HepG2 (cell line): ENCODE results near the gene CDH11. TPM values are rescaled to one million over a fixed set of nuclear protein-coding genes. Genes with fewer than 3 reads are reported as not detected.
A peak's percentile ranks its signal among the peaks of the same experiment; 100 is the strongest.

Source experiments
- ARID2 ChIP-seq: sonication (generic); formaldehyde crosslinking; IDR thresholded peaks from 2 replicates; pipeline ENCODE4 v1.8.1; 2022; ENCODE audit warnings: mild to moderate bottlenecking, missing genetic modification reagents, borderline replicate concordance
- FOXP4 ChIP-seq: sonication (generic); formaldehyde crosslinking; IDR thresholded peaks from 2 replicates; pipeline ENCODE4 v1.4.0; 2020; ENCODE audit warnings: missing genetic modification reagents
- KDM3A ChIP-seq: IDR thresholded peaks from 2 replicates; pipeline ENCODE4 v1.6.1; 2018; ENCODE audit warnings: low read depth, missing compliant biosample characterization
- KLF6 ChIP-seq: IDR thresholded peaks from 2 replicates; pipeline ENCODE4 v1.8.0; 2016; ENCODE audit warnings: missing biosample characterization, missing genetic modification reagents
- KLF9 ChIP-seq: IDR thresholded peaks from 2 replicates; pipeline ENCODE4 v1.6.1; 2016; ENCODE audit warnings: low read depth
- MTERF4 ChIP-seq: sonication (generic); formaldehyde crosslinking; IDR thresholded peaks from 2 replicates; pipeline ENCODE4 v1.8.0; 2023; ENCODE audit warnings: mild to moderate bottlenecking, missing genetic modification reagents
- NCOA1 ChIP-seq: sonication (generic); formaldehyde crosslinking; IDR thresholded peaks from 2 replicates; pipeline ENCODE4 v1.9.0; 2021; ENCODE audit warnings: missing genetic modification reagents
- REST ChIP-seq, 2 experiments: IDR thresholded peaks; 2 replicates each; pipeline ENCODE4 v1.6.1; 2011 to 2012; ENCODE audit warnings: low read length in 2 of 2, borderline replicate concordance in 1 of 2, low read depth in 1 of 2, mild to moderate bottlenecking in 1 of 2, moderate library complexity in 1 of 2
- SMC3 ChIP-seq: IDR thresholded peaks from 2 replicates; pipeline ENCODE4 v1.6.1; 2011; ENCODE audit warnings: low read length, improper control_type of control experiment
- STAG1 ChIP-seq: sonication (generic); formaldehyde crosslinking; IDR thresholded peaks from 2 replicates; pipeline ENCODE4 v1.4.0; 2020; ENCODE audit warnings: missing genetic modification reagents
- TMF1 ChIP-seq: sonication (generic); formaldehyde crosslinking; IDR thresholded peaks from 2 replicates; pipeline ENCODE4 v1.8.1; 2022; ENCODE audit warnings: low read depth, missing genetic modification reagents
- XRCC5 ChIP-seq: fragments of 200-400 bp; formaldehyde crosslinking; optimal IDR thresholded peaks from 2 replicates; pipeline ENCODE3; 2017; ENCODE audit warnings: mild to moderate bottlenecking, low read length
- ZBED4 ChIP-seq: sonication (generic); formaldehyde crosslinking; IDR thresholded peaks from 2 replicates; pipeline ENCODE4 v1.4.0; 2020; ENCODE audit warnings: missing genetic modification reagents, borderline replicate concordance
- ZBTB44 ChIP-seq: sonication (generic); formaldehyde crosslinking; IDR thresholded peaks from 2 replicates; pipeline ENCODE4 v1.4.0; 2020; ENCODE audit warnings: missing genetic modification reagents
- ZFP41 ChIP-seq: sonication (generic); formaldehyde crosslinking; IDR thresholded peaks from 2 replicates; pipeline ENCODE4 v1.4.0; 2020; ENCODE audit warnings: mild to moderate bottlenecking, missing genetic modification reagents, borderline replicate concordance
- ZNF207 ChIP-seq: fragments of 450-650 bp; IDR thresholded peaks from 2 replicates; pipeline ENCODE4 v1.6.1; 2016; ENCODE audit warnings: antibody characterized with exemption, borderline replicate concordance
- ZNF501 ChIP-seq: sonication (generic); formaldehyde crosslinking; IDR thresholded peaks from 2 replicates; pipeline ENCODE4 v1.5.1; 2020; ENCODE audit warnings: mild to moderate bottlenecking, moderate library complexity, missing genetic modification reagents
- ZSCAN22 ChIP-seq: sonication (generic); formaldehyde crosslinking; IDR thresholded peaks from 2 replicates; pipeline ENCODE4 v1.4.0; 2020; ENCODE audit warnings: mild to moderate bottlenecking, missing genetic modification reagents
- polyA plus RNA-seq, 8 experiments: library from polyadenylated mRNA; depleted of rRNA in 3 of 8; stranded (reverse) in 7 of 8; unstranded in 1 of 8; fragments of >200 nt; fragmentation: Illumina TruSeq in 4 of 8; extraction: Trizol in 4 of 8; gene quantifications; 2 replicates each; pipeline versions ENCODE4 v1.2.1 to v1.2.3, GENCODE V29; 2011 to 2016; ENCODE audit warnings: low read depth in 4 of 8, missing spikeins in 1 of 8, mixed read lengths in 1 of 8; ENCODE audit not compliant: insufficient read depth in 1 of 8
- total RNA-seq, 5 experiments: library from RNA; depleted of rRNA; stranded (reverse); fragments of >200 nt; fragmentation: Illumina TruSeq; extraction: Trizol; gene quantifications; 2 replicates each; pipeline ENCODE4 v1.2.3, GENCODE V29; 2016; ENCODE audit warnings: low read depth in 1 of 5

CDH11 gene
- total and polyA plus RNA-seq, 2 of the 13 experiments (the other 11 are each of a cell fraction or from before 2014, with no cell fraction given): not detected

- TF ChIP-seq ZNF207 (no peak), REST (IDR thresholded peaks at IDR 0.05; ENCODE audit: borderline replicate concordance in 1 of 2, low read depth in 1 of 2, low read length in 2 of 2) (no peak), STAG1 (CRISPR knock-in tag) (peak; percentile 90), KLF9 (CRISPR knock-in tag) (no peak), KLF6 (CRISPR knock-in tag) (no peak), ZBED4 (CRISPR knock-in tag) (no peak), NCOA1 (no peak), ARID2 (CRISPR knock-in tag) (no peak), ZFP41 (CRISPR knock-in tag) (no peak), TMF1 (no peak), XRCC5 (peak; percentile 71), ZNF501 (0 out of 2 replicates have a peak, but pooled peaks have one; percentile 16), MTERF4 (CRISPR knock-in tag) (no peak), ZBTB44 (CRISPR knock-in tag) (no peak), FOXP4 (no peak), KDM3A (CRISPR knock-in tag) (no peak), ZSCAN22 (no peak), SMC3 (peak; percentile 90)
These were observed 3.9 kb downstream of the CDH11 start (continued) for GRCh38 chr16:65117811-65118448.
